Measurements from ENCODE around the gene PRKCG.

The PRKCG gene

DNA sequence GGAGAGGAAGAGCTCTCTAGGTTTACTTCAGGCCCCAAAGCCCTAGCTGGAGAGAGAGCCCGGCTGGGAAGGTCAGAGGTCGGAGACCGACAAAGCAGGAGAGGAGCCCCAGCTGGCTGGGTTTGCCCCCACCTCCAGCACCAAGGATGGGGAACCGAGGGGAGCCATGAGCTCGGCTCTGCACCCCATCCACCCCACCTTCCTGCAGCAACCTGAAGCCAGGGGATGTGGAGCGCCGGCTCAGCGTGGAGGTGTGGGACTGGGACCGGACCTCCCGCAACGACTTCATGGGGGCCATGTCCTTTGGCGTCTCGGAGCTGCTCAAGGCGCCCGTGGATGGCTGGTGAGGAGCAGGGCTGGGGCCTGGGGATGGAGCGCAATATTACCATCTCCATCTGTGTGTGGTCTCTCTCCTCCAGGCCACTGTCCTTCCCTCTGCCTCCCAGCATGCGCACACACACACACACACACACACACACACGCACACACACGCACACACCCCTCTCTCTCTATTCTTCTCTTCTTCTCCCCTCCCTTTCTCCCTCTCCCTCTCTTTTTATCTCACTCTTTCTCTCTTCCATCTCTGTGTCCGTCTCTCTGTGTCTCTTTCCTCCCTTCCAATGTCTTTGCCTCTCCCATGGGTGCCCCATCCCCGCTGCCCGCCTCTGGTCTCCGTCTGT, 10.4 kb downstream of the PRKCG start:
- H3K27me3 ChIP-seq (ENCODE audit: insufficient read depth, poor library complexity, severe bottlenecking), result no peaks in the 10 kb centered on the region
- H3K4me1 ChIP-seq (ENCODE audit: insufficient read depth, poor library complexity, severe bottlenecking), result peaks cover 3% of the 10 kb centered on the region
- ATAC-seq (ENCODE audit: low read depth), result no peak
- H3K9me3 ChIP-seq (ENCODE audit: severe bottlenecking), result no peaks in the 10 kb centered on the region
- TF ChIP-seq, protein P1, sequence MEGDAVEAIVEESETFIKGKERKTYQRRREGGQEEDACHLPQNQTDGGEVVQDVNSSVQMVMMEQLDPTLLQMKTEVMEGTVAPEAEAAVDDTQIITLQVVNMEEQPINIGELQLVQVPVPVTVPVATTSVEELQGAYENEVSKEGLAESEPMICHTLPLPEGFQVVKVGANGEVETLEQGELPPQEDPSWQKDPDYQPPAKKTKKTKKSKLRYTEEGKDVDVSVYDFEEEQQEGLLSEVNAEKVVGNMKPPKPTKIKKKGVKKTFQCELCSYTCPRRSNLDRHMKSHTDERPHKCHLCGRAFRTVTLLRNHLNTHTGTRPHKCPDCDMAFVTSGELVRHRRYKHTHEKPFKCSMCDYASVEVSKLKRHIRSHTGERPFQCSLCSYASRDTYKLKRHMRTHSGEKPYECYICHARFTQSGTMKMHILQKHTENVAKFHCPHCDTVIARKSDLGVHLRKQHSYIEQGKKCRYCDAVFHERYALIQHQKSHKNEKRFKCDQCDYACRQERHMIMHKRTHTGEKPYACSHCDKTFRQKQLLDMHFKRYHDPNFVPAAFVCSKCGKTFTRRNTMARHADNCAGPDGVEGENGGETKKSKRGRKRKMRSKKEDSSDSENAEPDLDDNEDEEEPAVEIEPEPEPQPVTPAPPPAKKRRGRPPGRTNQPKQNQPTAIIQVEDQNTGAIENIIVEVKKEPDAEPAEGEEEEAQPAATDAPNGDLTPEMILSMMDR (IDR thresholded peaks at IDR 0.05; ENCODE audit: poor library complexity, severe bottlenecking), result no peak
- H3K36me3 ChIP-seq (ENCODE audit: low read depth), result no peaks in the 10 kb centered on the region
- no peak overlapping the region for H3K4me3 ChIP-seq (ENCODE audit: severe bottlenecking)
- H3K27ac ChIP-seq (ENCODE audit: poor library complexity, severe bottlenecking), result no peak overlapping the region
- no peak for DNase-seq (ENCODE audit: low spot score)

DNA sequence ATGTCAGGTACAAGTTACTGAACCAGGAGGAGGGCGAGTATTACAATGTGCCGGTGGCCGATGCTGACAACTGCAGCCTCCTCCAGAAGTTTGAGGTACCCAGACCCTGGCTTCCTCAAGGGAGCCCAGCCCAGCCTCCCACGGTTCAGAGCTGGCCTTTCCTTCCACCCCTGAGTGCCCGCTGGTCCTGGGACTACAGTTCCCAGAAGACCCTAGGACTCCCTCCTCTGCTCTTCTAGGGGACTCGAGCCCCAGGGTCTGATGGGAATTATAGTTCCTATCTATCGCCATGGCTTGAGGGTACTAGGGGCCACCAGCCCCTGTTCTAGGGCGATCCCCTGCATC, 11.0 kb downstream of the PRKCG start:
- ATAC-seq (ENCODE audit: low read depth) (peak; percentile 37; the same call in 2 of the 3 replicates), DNase-seq (ENCODE audit: low spot score) (no peak)
- H3K9me3 ChIP-seq (ENCODE audit: severe bottlenecking), result no peaks in the 10 kb centered on the region
- H3K4me1 ChIP-seq (ENCODE audit: insufficient read depth, poor library complexity, severe bottlenecking), result peaks cover 3% of the 10 kb centered on the region
- H3K27me3 ChIP-seq (ENCODE audit: insufficient read depth, poor library complexity, severe bottlenecking), result no peaks in the 10 kb centered on the region
- no peak overlapping the region for H3K4me3 ChIP-seq (ENCODE audit: severe bottlenecking)
- H3K36me3 ChIP-seq (ENCODE audit: low read depth), result no peaks in the 10 kb centered on the region
- no peak overlapping the region for H3K27ac ChIP-seq (ENCODE audit: poor library complexity, severe bottlenecking)
- TF ChIP-seq, protein P1 (IDR thresholded peaks at IDR 0.05; ENCODE audit: poor library complexity, severe bottlenecking), result no peak

DNA sequence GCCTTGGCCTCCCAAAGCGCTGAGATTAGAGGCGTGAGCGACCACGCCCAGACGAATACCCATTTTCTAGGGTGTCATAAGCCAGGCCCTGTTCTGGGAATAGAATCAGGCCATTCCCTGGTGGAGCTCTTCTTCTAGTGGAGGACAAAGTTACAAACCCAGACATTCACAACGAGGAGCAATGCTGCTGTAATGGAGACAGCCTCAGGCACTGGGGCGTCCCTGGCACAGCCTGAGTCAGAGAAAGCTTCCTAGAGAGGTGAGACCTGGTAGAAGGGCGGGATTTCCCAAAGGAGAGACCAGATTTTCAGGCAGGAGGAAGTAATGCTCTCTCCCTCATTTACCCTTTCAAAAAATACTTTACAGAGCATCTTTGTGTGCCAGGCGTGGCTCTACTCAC, 12.7 kb downstream of the PRKCG start:
- ATAC-seq (ENCODE audit: low read depth), result peak; percentile 57
- TF ChIP-seq, protein P1 (IDR thresholded peaks at IDR 0.05; ENCODE audit: poor library complexity, severe bottlenecking), result no peak
- no peak for DNase-seq (ENCODE audit: low spot score)
- Histone ChIP-seq H3K9me3 (ENCODE audit: severe bottlenecking) (no peaks in the 10 kb centered on the region), H3K4me1 (ENCODE audit: insufficient read depth, poor library complexity, severe bottlenecking) (peaks cover 3% of the 10 kb centered on the region), H3K4me3 (ENCODE audit: severe bottlenecking) (no peak overlapping the region), H3K27ac (ENCODE audit: poor library complexity, severe bottlenecking) (no peak overlapping the region), H3K36me3 (ENCODE audit: low read depth) (no peaks in the 10 kb centered on the region), H3K27me3 (ENCODE audit: insufficient read depth, poor library complexity, severe bottlenecking) (no peaks in the 10 kb centered on the region)

DNA sequence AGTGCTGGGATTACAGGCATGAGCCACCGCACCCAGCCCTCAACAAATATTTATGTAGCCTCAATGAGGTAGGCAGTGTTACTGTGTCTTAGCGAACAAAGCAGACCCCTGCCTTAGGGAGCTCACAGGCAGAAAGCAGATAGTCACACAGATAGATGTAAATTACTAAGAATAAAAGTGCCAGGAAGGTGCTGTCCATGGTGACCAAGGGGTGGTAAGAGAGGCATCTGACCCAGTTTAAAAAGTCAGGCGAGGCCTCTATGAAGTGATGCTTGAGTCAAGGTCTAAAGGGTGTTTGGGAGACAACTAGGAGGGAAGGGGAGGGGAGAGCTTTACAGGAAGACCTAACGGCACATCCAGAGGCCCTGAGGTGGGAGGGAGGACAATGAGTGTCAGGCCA, 14.7 kb downstream of the PRKCG start:
- Histone ChIP-seq H3K9me3 (ENCODE audit: severe bottlenecking) (no peaks in the 10 kb centered on the region), H3K4me1 (ENCODE audit: insufficient read depth, poor library complexity, severe bottlenecking) (peaks cover 8% of the 10 kb centered on the region), H3K4me3 (ENCODE audit: severe bottlenecking) (no peak overlapping the region), H3K27me3 (ENCODE audit: insufficient read depth, poor library complexity, severe bottlenecking) (no peaks in the 10 kb centered on the region), H3K36me3 (ENCODE audit: low read depth) (no peaks in the 10 kb centered on the region), H3K27ac (ENCODE audit: poor library complexity, severe bottlenecking) (no peak overlapping the region)
- TF ChIP-seq, protein P1 (IDR thresholded peaks at IDR 0.05; ENCODE audit: poor library complexity, severe bottlenecking), result no peak
- ATAC-seq (ENCODE audit: low read depth) (no peak), DNase-seq (ENCODE audit: low spot score) (no peak)

DNA sequence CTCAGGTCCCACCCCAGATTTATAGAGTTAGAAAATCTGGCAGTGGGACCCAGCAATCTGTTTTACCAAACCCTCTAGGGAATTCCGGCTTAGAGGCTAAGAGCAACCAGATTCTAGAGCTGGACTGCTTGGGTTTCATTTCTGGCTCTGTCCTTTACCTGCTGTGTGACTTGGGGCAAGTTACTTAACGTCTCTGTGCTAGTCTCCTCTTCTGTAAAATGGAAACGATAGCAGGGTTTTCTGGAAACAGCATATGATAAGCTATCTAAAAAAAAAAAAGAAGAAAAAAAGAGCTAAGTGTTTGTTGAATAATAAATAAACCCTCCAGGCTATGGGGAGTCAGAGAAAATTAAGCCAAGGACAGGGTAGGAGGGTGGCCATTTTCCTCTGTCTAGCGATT, 15.5 kb downstream of the PRKCG start:
- DNase-seq (ENCODE audit: low spot score) (no peak), ATAC-seq (ENCODE audit: low read depth) (no peak)
- Histone ChIP-seq H3K36me3 (ENCODE audit: low read depth) (no peaks in the 10 kb centered on the region), H3K27ac (ENCODE audit: poor library complexity, severe bottlenecking) (no peak overlapping the region), H3K4me3 (ENCODE audit: severe bottlenecking) (no peak overlapping the region), H3K4me1 (ENCODE audit: insufficient read depth, poor library complexity, severe bottlenecking) (peaks cover 8% of the 10 kb centered on the region), H3K27me3 (ENCODE audit: insufficient read depth, poor library complexity, severe bottlenecking) (no peaks in the 10 kb centered on the region), H3K9me3 (ENCODE audit: severe bottlenecking) (no peaks in the 10 kb centered on the region)
- TF ChIP-seq, protein P1 (IDR thresholded peaks at IDR 0.05; ENCODE audit: poor library complexity, severe bottlenecking), result no peak
